Body of pancreas (tissue), 4 donors: ENCODE results near the gene CGB3.
"Not testable (repeated sequence)": the region's sequence is repeated elsewhere in the genome, so short reads cannot be mapped to it uniquely, and the experiment has no call there.

ENCODE experiments used
- CTCF ChIP-seq, 7 experiments: fragments of 450-650 bp in 4 of 7; fragments of 200-600 bp in 3 of 7; sonication (generic) in 3 of 7; IDR thresholded peaks; one replicate each; pipeline ENCODE4 v1.5.1; 2016 to 2019; ENCODE audit warnings: antibody characterized with exemption in 7 of 7
- POLR2A ChIP-seq, 3 donors: fragments of 450-650 bp; IDR thresholded peaks; one replicate each; pipeline ENCODE4 v1.6.1; 2016; ENCODE audit warnings: antibody characterized with exemption in 3 of 3, mild to moderate bottlenecking in 2 of 3

GRCh38 chr19:49049834-49050233 is 25.7 kb upstream of the CGB3 start:
- TF ChIP-seq POLR2A, CTCF (IDR thresholded peaks at IDR 0.05): not testable (repeated sequence)
